Liver (tissue), 9 donors: Measurements from ENCODE around the gene LAMA2. TPM values are rescaled to one million over a fixed set of nuclear protein-coding genes. Genes with fewer than 3 reads are reported as not detected.

Experiments used
- DNase-seq: peaks from one replicate; pipeline ENCODE4 v3.0.0-alpha.2; 2017; ENCODE audit warnings: low spot score
- H3K27ac ChIP-seq, 2 donors: one replicate each; pipeline ENCODE4 v1.7.0; 2013; ENCODE audit warnings: inconsistent platforms in 2 of 2, low read length in 2 of 2, control low read depth in 1 of 2, low read depth in 1 of 2, mild to moderate bottlenecking in 1 of 2
- H3K27me3 ChIP-seq, 4 donors: one replicate each; pipeline versions ENCODE4 v1.6.1 to v1.7.0; 2013; ENCODE audit warnings: low read length in 3 of 4, inconsistent platforms in 1 of 4, mild to moderate bottlenecking in 1 of 4, moderate library complexity in 1 of 4; ENCODE audit not compliant: control insufficient read depth in 4 of 4, insufficient read depth in 4 of 4
- H3K36me3 ChIP-seq, 4 donors: one replicate each; pipeline versions ENCODE4 v1.6.1 to v1.7.0; 2013; ENCODE audit warnings: low read length in 3 of 4, mild to moderate bottlenecking in 3 of 4, low read depth in 1 of 4, moderate library complexity in 1 of 4; ENCODE audit not compliant: control insufficient read depth in 4 of 4, insufficient read depth in 3 of 4
- H3K4me1 ChIP-seq, 4 donors: one replicate each; pipeline versions ENCODE4 v1.6.1 to v1.7.0; 2013; ENCODE audit warnings: low read length in 3 of 4, mild to moderate bottlenecking in 3 of 4, moderate library complexity in 1 of 4; ENCODE audit not compliant: control insufficient read depth in 4 of 4, insufficient read depth in 4 of 4
- H3K4me3 ChIP-seq, 3 donors: one replicate each; pipeline versions ENCODE4 v1.6.1 to v1.7.0; 2013; ENCODE audit warnings: low read length in 3 of 3, control low read depth in 1 of 3, low read depth in 1 of 3, mild to moderate bottlenecking in 1 of 3
- H3K9ac ChIP-seq, 2 donors: one replicate each; pipeline ENCODE4 v1.7.0; 2013; ENCODE audit warnings: low read length in 2 of 2, mild to moderate bottlenecking in 2 of 2, moderate library complexity in 2 of 2, control low read depth in 1 of 2, low read depth in 1 of 2
- H3K9me3 ChIP-seq, 4 donors: one replicate each; pipeline versions ENCODE4 v1.6.1 to v1.7.0; 2013; ENCODE audit warnings: low read length in 3 of 4; ENCODE audit not compliant: control insufficient read depth in 4 of 4
- EGR1 ChIP-seq, 2 donors: IDR thresholded peaks; 2 replicates each; pipeline ENCODE4 v1.6.1; 2016 to 2018; ENCODE audit warnings: antibody characterized with exemption in 2 of 2, low read depth in 2 of 2
- FOXA2 ChIP-seq: IDR thresholded peaks from 2 replicates; pipeline ENCODE4 v1.6.1; 2016; ENCODE audit warnings: antibody characterized with exemption
- GABPA ChIP-seq, 2 donors: IDR thresholded peaks in 1 of 2; conservative IDR thresholded peaks in 1 of 2; 2 replicates each; pipeline ENCODE4 v1.6.1; 2016; ENCODE audit warnings: antibody characterized with exemption in 2 of 2, mild to moderate bottlenecking in 1 of 2, moderate library complexity in 1 of 2
- HNF4A ChIP-seq, 2 donors: conservative IDR thresholded peaks; 2 replicates each; pipeline ENCODE4 v1.6.1; 2016; ENCODE audit warnings: antibody characterized with exemption in 2 of 2, mild to moderate bottlenecking in 2 of 2
- HNF4G ChIP-seq: IDR thresholded peaks from 2 replicates; pipeline ENCODE4 v1.6.1; 2016; ENCODE audit warnings: antibody characterized with exemption
- JUND ChIP-seq, 2 donors: IDR thresholded peaks; 2 replicates each; pipeline ENCODE4 v1.6.1; 2016; ENCODE audit warnings: antibody characterized with exemption in 2 of 2
- NR2F2 ChIP-seq: IDR thresholded peaks from 2 replicates; pipeline ENCODE4 v1.6.1; 2016; ENCODE audit warnings: antibody characterized with exemption
- RAD21 ChIP-seq, 2 donors: IDR thresholded peaks; 2 replicates each; pipeline ENCODE4 v1.6.1; 2016; ENCODE audit warnings: antibody characterized with exemption in 2 of 2, mild to moderate bottlenecking in 2 of 2
- RXRA ChIP-seq, 2 donors: IDR thresholded peaks; 2 replicates each; pipeline ENCODE4 v1.6.1; 2017 to 2018; ENCODE audit warnings: antibody characterized with exemption in 2 of 2, mild to moderate bottlenecking in 1 of 2
- SP1 ChIP-seq: IDR thresholded peaks from 2 replicates; pipeline ENCODE4 v1.6.1; 2018; ENCODE audit warnings: antibody characterized with exemption, mild to moderate bottlenecking
- TAF1 ChIP-seq: conservative IDR thresholded peaks from 2 replicates; pipeline ENCODE4 v1.6.1; 2016; ENCODE audit warnings: antibody characterized with exemption, mild to moderate bottlenecking
- YY1 ChIP-seq: IDR thresholded peaks from 2 replicates; pipeline ENCODE4 v1.6.1; 2016; ENCODE audit warnings: antibody characterized with exemption, mild to moderate bottlenecking
- WGBS: extraction: QIAGEN DNeasy Blood & Tissue Kit; methylation state at CpG from one replicate; pipeline ENCODE4 v1.1.7; 2013; 5-methylcytosine and 5-hydroxymethylcytosine counted together
- polyA plus RNA-seq, 2 donors: library from polyadenylated mRNA; stranded (reverse) in 1 of 2; unstranded in 1 of 2; fragments of 200-250 nt in 1 of 2; fragments of >200 nt in 1 of 2; fragmentation: Nextera tagmentation in 1 of 2; extraction: Ambion mirVana in 1 of 2; gene quantifications; one replicate each; pipeline versions ENCODE4 v1.2.1 to v1.2.3, GENCODE V29; 2013 to 2015
- total RNA-seq, 2 donors: library from RNA; depleted of rRNA; stranded (reverse); fragments of >200 nt; gene quantifications; one replicate each; pipeline ENCODE4 v1.2.3, GENCODE V29; 2014
- TF ChIP-seq, protein P1 (sequence below): IDR thresholded peaks from 2 replicates; pipeline ENCODE4 v1.6.1; 2016; ENCODE audit warnings: antibody characterized with exemption, mild to moderate bottlenecking
- TF ChIP-seq, protein P2 (sequence below): IDR thresholded peaks from 2 replicates; pipeline ENCODE4 v1.6.1; 2016; ENCODE audit warnings: antibody characterized with exemption
- TF ChIP-seq, protein P3 (sequence below): fragments of 150-350 bp; IDR thresholded peaks from 2 replicates; pipeline ENCODE4 v1.5.1; 2017; ENCODE audit warnings: improper control_type of control experiment, low read depth, low read length; ENCODE audit not compliant: missing input control
- donor health status: healthy.
- donor health status: healthy.
- donor health status: healthy.
- donor health status: healthy.
- donor health status: healthy.

Gene LAMA2
- total and polyA plus RNA-seq, 4 donors = 1.3 to 17.0 (median 3.0) TPM

DNA sequence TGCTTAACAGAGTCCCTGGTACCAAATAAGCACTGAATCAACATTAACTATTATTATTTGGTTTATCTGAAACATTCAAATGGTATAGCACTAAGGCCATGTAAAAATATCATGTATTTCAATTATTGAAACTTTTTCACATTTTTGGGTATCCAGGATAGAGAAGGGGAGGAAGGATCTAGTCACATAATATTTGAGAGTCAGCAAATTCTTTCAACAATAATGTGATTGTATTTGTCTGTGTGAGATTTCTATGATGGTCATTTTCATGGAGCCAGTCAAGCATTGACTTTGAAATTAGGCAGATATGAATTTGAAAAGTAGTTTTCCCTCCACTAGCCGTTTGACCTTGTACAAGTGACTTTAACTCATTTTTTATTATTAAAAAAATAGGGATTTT lies 67.9 kb downstream of the LAMA2 start:
- no peak overlapping the region for H3K27ac ChIP-seq
- H3K4me1 ChIP-seq = no peaks in the 10 kb centered on the region
- no peaks in the 10 kb centered on the region for H3K36me3 ChIP-seq
- no peaks in the 10 kb centered on the region for H3K9me3 ChIP-seq
- no peak overlapping the region for H3K9ac ChIP-seq
- no peak overlapping the region for H3K4me3 ChIP-seq
- TF ChIP-seq RAD21 (IDR thresholded peaks at IDR 0.05) (no peak), SP1 (no peak), EGR1 (IDR thresholded peaks at IDR 0.05; ENCODE audit: low read depth in 2 of 2) (no peak), FOXA2 (no peak), HNF4G (no peak), NR2F2 (no peak), YY1 (no peak), GABPA (IDR thresholded peaks at IDR 0.05 in 1 of 2, conservative IDR thresholded peaks at IDR 0.05 in 1 of 2) (no peak), TAF1 (no peak), HNF4A (conservative IDR thresholded peaks at IDR 0.05) (no peak), RXRA (IDR thresholded peaks at IDR 0.05) (no peak), JUND (IDR thresholded peaks at IDR 0.05) (no peak)
- TF ChIP-seq, protein P1, sequence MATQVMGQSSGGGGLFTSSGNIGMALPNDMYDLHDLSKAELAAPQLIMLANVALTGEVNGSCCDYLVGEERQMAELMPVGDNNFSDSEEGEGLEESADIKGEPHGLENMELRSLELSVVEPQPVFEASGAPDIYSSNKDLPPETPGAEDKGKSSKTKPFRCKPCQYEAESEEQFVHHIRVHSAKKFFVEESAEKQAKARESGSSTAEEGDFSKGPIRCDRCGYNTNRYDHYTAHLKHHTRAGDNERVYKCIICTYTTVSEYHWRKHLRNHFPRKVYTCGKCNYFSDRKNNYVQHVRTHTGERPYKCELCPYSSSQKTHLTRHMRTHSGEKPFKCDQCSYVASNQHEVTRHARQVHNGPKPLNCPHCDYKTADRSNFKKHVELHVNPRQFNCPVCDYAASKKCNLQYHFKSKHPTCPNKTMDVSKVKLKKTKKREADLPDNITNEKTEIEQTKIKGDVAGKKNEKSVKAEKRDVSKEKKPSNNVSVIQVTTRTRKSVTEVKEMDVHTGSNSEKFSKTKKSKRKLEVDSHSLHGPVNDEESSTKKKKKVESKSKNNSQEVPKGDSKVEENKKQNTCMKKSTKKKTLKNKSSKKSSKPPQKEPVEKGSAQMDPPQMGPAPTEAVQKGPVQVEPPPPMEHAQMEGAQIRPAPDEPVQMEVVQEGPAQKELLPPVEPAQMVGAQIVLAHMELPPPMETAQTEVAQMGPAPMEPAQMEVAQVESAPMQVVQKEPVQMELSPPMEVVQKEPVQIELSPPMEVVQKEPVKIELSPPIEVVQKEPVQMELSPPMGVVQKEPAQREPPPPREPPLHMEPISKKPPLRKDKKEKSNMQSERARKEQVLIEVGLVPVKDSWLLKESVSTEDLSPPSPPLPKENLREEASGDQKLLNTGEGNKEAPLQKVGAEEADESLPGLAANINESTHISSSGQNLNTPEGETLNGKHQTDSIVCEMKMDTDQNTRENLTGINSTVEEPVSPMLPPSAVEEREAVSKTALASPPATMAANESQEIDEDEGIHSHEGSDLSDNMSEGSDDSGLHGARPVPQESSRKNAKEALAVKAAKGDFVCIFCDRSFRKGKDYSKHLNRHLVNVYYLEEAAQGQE = no peak
- TF ChIP-seq, protein P2, sequence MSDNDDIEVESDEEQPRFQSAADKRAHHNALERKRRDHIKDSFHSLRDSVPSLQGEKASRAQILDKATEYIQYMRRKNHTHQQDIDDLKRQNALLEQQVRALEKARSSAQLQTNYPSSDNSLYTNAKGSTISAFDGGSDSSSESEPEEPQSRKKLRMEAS = no peak
- 41% methylated on average over 1 of the region's 1 CpG for WGBS
- H3K27me3 ChIP-seq = peaks cover 0 to 4% (median 0%) of the 10 kb centered on the region in 4 donors
- DNase-seq = no peak

DNA sequence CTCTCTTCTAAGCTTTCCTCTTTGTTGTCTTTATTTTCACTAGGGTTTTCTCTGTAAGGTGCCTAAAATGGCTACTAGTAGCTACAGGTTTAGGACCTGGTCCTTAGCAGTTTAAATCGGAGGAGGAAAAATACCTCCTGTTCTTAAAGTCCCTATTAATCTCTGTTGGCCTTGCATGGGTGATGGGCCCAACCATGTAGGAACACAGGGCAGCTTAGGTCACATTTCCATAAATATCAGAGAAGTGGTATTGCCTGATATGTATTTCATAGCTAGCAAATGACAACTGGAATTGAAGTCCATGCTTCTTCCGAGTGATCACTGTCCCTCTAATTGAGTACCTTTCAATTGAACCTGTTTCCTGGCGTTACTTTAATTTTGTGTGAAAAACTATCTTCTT lies 70.0 kb downstream of the LAMA2 start:
- Histone ChIP-seq H3K9ac (no peak overlapping the region), H3K4me3 (no peak overlapping the region), H3K4me1 (no peaks in the 10 kb centered on the region), H3K27ac (no peak overlapping the region), H3K27me3 (peaks cover 0 to 4% (median 0%) of the 10 kb centered on the region in 4 donors), H3K36me3 (no peaks in the 10 kb centered on the region), H3K9me3 (no peaks in the 10 kb centered on the region)
- no peak for DNase-seq
- TF ChIP-seq, protein P1 = no peak
- TF ChIP-seq HNF4A (conservative IDR thresholded peaks at IDR 0.05) (no peak), HNF4G (no peak), JUND (IDR thresholded peaks at IDR 0.05) (no peak)
- TF ChIP-seq, protein P3, sequence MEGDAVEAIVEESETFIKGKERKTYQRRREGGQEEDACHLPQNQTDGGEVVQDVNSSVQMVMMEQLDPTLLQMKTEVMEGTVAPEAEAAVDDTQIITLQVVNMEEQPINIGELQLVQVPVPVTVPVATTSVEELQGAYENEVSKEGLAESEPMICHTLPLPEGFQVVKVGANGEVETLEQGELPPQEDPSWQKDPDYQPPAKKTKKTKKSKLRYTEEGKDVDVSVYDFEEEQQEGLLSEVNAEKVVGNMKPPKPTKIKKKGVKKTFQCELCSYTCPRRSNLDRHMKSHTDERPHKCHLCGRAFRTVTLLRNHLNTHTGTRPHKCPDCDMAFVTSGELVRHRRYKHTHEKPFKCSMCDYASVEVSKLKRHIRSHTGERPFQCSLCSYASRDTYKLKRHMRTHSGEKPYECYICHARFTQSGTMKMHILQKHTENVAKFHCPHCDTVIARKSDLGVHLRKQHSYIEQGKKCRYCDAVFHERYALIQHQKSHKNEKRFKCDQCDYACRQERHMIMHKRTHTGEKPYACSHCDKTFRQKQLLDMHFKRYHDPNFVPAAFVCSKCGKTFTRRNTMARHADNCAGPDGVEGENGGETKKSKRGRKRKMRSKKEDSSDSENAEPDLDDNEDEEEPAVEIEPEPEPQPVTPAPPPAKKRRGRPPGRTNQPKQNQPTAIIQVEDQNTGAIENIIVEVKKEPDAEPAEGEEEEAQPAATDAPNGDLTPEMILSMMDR = no peak
- 86% methylated on average over 3 of the region's 3 CpGs for WGBS
